ENCODE results near the gene DOK6. TPM values are rescaled to one million over a fixed set of nuclear protein-coding genes. Genes with fewer than 3 reads are reported as not detected.

The DOK6 gene
- total RNA-seq, result 2.1 and 3.0 TPM in 2 replicates

DNA sequence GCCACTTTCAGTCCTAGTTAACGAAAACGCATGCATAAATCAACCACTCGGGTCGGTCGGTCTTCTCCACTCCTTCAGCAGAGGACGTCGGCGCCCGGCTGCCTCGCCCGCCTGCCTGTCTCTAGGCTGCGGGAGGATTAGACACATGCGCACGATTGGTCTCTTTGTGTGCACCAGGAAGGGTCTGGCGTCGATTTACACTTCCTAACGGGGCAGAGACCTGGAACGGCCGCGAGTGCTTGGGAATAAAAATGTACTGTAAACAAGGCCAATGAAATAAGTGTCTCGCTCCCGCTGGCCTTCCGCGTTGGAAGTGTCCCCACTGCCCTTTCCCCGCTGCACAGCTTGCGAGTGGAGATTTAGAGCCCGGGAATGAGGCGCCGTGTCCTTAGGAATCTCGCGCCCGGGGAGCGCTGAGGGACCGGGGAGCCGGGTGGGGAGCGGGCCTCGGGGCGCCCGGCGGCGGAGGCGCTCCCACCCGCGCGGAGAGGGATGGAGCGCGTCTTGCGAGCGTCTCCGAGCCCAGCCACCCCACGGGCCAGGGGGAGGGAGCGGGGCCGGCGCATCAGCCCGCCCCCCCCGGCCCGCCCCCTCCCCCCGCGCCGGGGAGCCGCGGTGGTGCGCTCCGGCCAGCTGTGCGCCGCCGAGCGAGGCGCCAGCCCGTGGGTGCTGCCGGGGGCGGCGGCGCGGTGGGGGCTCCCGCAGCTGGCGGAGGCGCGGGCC, at the start of gene DOK6:
Gene DOK6 (plus strand): TSS at position 636 of the 723 bp plus-strand sequence.

All from aortic smooth muscle cell (primary cell).